SK-N-MC (cell line): ENCODE measurements around the gene EPN3.

Source experiments
- EZH2 ChIP-seq: fragments of 200-600 bp; sonication (generic); IDR thresholded peaks from one replicate; pipeline ENCODE4 v1.6.1; 2017; ENCODE audit warnings: antibody characterized with exemption
- POLR2AphosphoS5 ChIP-seq: IDR thresholded peaks from 2 replicates; pipeline ENCODE4 v1.6.1; 2012; ENCODE audit warnings: mild to moderate bottlenecking, low read depth, low read length, borderline replicate concordance

DNA sequence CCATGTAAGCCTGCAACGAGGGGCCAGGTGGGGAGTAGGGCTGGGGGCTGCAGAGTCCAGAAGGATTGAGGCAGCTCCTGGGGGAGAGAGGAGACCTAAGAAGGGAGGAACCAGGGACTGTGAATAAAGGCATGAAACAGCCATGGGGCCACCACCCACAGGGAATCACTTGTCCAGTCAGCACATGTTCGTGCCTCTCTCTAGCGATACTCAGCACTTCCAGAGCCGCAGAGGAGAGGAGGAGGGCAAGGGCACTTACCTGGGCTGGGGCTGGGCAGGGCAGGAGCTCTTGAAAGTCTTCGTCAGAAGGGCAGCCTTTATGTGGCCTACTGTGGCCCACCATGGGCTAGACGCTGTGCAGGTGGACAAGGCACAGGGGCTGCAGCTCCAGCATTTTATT is 52.2 kb downstream of the EPN3 start:
- no peak for TF ChIP-seq EZH2
- TF ChIP-seq POLR2AphosphoS5, result no peak
